ENCODE results near the gene SKIDA1.

The SKIDA1 gene

GRCh38 chr10:21532694-21533466 is 7.4 kb upstream of the SKIDA1 start:
- DNase-seq (ENCODE audit: low read depth): no peak
- H3K4me3 ChIP-seq (ENCODE audit: low read depth, low read length): peak overlapping the region; percentile 90
- no peak for TF ChIP-seq CTCF (IDR thresholded peaks at IDR 0.05; ENCODE audit: low read depth, low read length, missing control alignments)

- no peak for TF ChIP-seq CTCF (IDR thresholded peaks at IDR 0.05; ENCODE audit: low read depth, low read length, missing control alignments)
- DNase-seq (ENCODE audit: low read depth): no peak
- H3K4me3 ChIP-seq (ENCODE audit: low read depth, low read length): no peak overlapping the region
Observed at GRCh38 chr10:21531164-21531563, 5.7 kb upstream of the SKIDA1 start.

GRCh38 chr10:21530641-21531040 is 5.2 kb upstream of the SKIDA1 start:
- H3K4me3 ChIP-seq (ENCODE audit: low read depth, low read length): no peak overlapping the region
- no peak for DNase-seq (ENCODE audit: low read depth)
- no peak for TF ChIP-seq CTCF (IDR thresholded peaks at IDR 0.05; ENCODE audit: low read depth, low read length, missing control alignments)

- no peak for DNase-seq (ENCODE audit: low read depth)
- TF ChIP-seq CTCF (IDR thresholded peaks at IDR 0.05; ENCODE audit: low read depth, low read length, missing control alignments): no peak
- no peak overlapping the region for H3K4me3 ChIP-seq (ENCODE audit: low read depth, low read length)
Observed at GRCh38 chr10:21530168-21530567, 4.7 kb upstream of the SKIDA1 start.

- TF ChIP-seq CTCF (IDR thresholded peaks at IDR 0.05; ENCODE audit: low read depth, low read length, missing control alignments): no peak
- DNase-seq (ENCODE audit: low read depth): no peak
- H3K4me3 ChIP-seq (ENCODE audit: low read depth, low read length): no peak overlapping the region
Observed at GRCh38 chr10:21529032-21529910, 3.8 kb upstream of the SKIDA1 start.

- H3K4me3 ChIP-seq (ENCODE audit: low read depth, low read length): no peak overlapping the region
- no peak for DNase-seq (ENCODE audit: low read depth)
- TF ChIP-seq CTCF (IDR thresholded peaks at IDR 0.05; ENCODE audit: low read depth, low read length, missing control alignments): no peak
Observed at GRCh38 chr10:21528236-21529031, 3.0 kb upstream of the SKIDA1 start.
